NCI-H524 treated with DMSO at 0.1 percent for 48 hours (cell line): ENCODE measurements around the gene UBL4B.
"Not testable (repeated sequence)": the region's sequence is repeated elsewhere in the genome, so short reads cannot be mapped to it uniquely, and the experiment has no call there.

Source experiments
- DNase-seq: peaks from one replicate; lab custom pipeline; 2025; lab: John Stamatoyannopoulos, UW

The UBL4B gene, protein sequence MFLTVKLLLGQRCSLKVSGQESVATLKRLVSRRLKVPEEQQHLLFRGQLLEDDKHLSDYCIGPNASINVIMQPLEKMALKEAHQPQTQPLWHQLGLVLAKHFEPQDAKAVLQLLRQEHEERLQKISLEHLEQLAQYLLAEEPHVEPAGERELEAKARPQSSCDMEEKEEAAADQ

DNA sequence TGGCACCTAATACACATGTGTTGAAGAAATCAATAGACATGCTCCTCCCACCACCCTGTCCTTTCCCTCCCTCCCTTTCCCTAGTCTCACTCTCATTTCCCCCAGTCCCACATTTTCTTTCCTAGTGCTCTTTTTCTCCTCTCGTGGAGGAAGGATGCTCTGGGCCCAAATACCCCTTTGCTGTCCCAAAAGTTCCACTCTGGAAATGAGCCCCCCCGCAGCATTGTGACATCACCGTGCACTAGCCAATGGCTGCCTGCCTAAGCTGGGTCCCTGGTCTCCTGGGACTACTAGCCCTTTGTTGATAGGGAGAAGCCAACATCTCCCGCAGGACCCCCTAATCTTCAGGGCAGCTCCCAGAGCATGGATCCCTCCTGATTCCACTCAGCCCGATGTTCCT, at the start of gene UBL4B:
Gene UBL4B, plus strand, starts transcription at position 301 of the 400 bp plus-strand sequence. Its CDS starts 92 bp downstream, at position 393.
- DNase-seq = no peak

DNA sequence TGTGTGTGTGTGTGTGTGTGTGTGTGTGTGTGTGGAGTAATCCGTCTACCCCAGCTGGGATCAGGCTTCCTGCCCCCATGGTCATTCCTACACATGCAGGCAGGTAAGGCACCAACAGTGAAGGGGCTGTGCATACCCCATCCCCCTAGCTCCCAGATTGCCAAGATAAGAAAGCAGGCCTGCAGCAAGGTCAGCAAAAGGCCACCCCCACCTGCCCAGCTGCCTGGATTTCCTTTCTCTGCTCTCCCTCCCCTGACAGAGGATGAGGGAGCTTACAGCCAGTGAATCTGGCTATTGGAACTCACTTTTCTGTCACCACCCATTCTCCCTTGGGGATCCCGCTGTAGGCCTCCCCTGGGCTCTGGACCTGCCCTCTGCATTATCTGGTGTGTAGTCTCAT, 49.6 kb upstream of the UBL4B start:
- no peak for DNase-seq

DNA sequence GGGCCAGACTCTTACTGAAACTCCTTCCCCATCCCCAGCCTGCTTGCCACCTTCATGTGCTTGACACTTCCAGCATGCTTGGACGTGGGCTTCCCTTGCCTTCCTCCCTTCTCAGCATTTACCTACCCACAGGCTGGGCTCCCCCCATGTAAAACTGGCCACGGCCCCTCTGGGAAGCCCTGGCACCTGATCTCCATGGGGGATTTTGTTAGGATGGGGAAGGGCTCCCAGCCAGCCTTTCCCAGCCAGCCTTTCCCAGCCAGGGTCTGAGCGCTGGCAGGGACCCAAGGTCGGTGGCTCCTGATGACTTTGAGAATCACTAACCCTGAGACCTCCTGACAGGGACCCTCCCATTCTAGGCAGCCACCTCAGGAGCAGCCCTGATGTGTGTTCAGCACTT, 48.5 kb upstream of the UBL4B start:
- no peak for DNase-seq

DNA sequence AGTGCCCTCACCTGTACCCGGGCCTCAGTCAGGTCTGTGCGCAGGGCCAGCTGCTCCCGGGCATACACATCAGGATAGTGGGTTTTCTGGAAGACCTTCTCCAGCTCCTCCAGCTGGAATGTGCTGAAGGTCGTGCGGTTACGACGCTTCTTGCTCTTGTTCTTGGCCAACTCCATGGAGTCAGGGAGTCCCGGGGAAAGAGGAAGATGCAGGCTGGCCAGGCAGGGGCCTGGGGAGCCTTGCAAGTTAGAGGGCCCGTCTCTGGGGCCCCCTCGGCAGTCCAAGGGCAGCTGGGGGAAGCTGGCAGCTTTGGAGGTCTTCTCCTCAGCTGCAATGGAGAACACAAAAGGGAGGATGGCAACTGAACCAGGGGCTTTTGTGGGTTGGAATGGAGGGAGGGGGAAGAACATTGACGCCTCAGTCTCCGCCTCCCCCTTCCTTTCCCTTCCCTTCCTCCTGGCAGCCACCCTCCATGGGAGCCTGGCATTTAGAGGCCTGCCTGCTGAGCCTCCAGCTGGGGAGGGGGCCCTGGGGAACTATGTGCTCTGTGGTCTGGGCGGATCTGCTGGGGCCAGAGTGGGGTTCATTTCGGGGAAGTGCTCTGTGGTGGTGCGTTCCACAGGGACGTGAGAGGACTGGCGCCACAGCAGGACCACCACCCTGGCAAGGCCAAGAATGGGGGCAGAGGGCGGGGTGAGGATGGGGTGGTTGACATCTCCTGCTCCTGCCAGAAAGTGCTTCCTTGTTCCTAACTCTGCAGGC, 47.5 kb upstream of the UBL4B start:
- DNase-seq = no peak

DNA sequence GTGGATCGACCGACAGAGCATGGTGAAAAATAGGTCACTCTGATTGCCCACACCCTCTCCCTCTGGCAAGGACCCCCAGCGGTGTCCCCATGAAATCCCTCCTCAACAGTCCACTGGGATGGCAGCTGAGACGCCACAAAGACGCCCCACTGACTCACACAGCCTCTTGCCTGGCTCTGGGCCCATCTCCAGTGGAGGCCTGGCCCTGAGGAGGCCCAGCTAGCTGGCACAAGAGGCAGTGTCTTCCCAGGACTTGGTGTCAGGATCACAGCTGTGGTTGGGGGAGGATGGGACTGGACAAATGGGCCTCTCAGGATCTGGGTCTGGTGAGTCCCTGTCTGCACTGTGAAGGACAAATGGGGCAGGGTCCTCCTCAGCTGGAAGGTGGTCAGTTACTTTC, 46.4 kb upstream of the UBL4B start:
- DNase-seq = no peak

DNA sequence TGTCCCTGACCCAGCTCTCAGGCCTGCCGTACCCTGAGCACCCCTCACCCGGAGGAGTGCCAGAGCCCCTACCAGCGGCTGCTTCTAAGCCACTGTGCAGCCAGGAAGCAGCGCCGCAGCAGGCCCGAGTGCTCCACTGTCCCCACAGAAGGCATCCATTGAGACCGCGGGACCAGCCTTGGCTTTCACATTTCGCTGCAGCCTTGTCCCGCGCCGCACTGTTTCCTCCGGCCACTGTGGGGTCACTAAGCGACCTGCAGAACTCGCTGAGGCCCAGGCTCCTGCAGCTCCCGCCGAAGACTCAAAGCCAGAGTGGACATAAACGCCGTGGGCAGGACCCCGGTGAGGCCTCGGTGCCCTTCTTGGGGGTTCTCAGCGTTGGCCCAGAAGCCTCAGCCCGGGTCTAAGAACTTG, 44.8 kb upstream of the UBL4B start:
- no peak for DNase-seq

DNA sequence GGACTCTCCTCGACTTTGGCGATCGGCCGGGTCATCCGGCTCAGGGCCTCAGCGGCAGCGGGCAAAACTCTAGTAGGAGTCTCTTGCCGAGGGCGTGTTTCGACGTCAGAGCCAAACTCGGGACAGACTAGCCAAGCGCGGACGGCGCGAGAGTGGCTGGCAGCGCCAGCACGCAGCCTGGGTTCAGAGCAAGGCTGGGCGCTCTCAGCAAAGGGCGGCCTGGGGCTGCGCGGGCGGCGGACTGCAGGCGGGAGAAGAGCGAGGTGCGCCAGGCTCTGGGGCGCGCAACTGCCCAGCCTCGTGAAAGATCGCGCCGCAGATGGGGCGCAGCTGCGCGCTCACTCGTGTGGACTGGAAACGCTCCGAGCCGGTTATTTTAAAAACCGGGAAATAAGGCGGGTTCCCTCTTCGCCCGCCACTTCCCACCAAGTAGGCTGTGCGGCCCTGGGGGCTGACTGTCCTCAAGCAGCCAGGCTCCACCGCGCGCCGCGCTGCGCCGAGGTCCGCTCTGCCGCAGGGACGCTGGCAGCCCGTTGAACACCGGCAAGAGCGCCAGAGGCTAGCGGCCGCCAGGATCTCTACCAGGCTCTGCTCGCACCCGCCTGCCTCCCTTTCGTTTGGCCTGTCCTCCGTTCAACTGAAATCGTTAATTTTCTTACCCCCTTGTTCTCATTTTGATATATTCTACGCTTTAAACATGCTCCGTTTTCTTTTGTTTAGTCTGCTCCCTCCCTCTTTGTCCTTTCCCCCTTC, 44.2 kb upstream of the UBL4B start:
- DNase-seq = no peak

DNA sequence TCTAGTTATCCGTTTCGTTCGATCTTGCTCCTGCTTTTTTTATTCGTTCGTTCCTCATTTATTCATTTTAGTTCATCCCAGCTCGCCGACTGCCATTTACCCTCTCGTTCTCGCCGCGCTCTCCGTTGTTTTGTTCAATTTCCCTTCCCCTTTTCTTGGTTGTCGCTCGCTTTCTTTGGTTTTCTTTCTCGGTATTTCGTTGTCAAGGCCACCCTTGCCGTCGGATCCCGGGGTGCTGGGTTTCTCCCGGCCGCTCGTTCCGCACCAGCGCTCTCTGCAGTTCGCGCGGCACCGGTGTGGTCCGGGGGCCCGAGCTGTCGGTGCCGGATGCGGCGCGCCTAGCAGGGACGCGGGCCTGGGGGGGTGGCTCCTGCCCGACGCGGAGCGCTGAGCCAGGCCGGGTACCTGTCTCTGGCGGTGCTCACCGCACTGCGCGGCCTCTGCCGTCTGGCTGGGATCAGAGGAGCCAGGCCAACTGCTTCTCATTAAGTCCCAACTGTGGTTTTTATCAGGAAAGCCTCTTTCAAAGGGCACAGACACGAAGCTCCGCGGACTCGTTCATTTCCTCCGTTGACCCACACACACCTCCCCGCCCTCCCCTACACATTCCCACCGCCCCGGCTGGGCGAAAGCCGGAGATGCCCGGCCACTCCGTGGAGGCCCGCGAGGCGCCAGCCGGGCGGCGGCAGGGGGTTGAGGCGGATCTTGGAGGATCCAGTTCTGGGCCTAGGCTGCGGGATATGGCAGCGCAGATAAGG, 43.4 kb upstream of the UBL4B start:
- no peak for DNase-seq

DNA sequence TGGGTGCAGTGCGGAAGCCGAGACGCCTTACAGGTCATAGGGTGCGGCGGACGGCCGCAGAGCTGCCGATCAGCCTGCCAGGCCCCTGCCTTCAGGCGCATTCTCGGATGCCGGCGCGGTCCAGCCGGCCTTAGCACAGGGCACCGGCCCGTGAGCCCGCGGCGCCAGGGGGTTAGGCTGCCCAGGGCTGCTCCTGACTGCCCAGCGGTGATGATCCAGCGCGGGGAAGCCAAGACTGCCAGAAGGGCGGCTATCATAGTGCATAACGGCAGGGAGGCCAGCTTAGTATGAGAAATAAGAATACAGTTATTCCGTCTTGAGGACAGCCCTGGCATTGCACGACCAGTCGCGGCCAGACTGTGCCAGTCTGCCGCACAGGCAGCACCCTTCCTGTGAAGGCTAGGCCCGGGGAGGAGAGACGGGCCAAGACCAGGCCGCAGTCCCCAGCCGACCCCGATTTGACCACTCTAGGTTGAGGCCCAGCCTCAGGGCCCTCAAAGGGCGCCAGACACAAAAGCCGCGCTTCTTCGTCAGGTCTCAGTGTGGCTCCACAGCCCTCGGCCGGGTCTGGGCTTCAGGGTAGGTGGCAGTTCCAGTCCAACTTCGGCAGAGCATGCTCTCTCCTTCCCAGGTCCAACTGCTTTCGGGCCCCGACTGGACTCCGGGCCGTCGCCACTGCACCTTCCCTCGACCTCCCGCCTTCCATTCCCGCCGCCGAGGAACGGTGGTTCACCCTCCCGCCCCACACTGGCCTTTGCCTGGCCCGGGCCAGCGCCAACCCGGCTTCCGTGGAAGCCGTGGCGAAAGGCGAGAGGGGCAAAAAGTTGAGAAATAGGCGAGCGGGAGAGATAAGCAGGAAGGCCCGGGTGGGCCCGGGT, 42.6 kb upstream of the UBL4B start:
- DNase-seq = no peak

DNA sequence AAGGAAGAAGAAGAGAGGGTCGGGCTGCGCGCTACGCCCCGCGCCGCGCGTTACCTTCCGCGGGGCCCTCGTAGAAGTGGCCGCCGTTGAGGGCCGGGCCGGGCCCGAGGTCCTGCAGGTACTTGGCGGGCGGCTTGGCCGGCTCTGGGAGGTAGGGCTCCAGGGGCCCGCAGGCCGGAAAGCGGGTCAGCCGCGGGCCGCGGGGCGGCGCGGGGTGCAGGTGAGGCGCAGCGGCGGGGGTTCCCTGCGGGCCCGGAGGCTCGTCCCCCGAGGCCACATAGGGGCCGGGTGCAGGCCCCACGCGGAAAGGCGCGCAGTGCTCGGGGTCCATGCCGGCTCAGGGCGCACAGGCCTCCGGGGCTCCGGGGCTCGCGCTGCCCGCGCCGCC, 42.0 kb upstream of the UBL4B start:
- DNase-seq = no peak

DNA sequence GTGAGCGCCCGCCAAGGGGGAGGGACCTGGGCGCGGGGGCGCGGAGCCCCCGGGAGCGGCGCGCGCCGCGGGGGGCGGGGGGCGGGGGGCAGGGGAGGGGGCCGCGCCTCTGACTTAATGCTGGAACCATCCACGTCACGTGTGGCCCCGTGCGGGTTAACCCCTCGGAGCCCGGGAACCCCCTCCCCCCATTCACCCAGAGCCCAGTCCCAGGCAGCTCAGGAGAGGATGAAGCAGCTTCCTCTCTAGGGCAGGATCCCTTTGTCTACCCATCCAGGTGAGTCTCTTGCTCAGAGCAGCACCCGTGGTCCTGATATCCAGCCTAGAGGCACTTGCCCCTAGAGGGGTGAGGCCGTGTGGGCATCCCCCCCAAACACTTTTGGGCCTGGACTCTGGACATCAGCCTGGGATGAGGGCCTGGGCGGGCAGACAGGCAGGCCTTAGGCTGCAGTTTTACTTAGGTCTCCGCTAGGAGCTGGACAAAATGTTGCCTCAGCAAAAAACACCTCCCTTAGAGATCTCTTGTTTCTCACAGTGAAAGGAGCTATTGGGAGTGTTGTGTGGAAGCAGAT, 41.5 kb upstream of the UBL4B start, which contains the start of gene ALX3:
Gene ALX3, minus strand, starts transcription at position 2 of the 572 bp plus-strand sequence. CDS start 60 bp downstream, outside the sequence.
- DNase-seq = no peak

DNA sequence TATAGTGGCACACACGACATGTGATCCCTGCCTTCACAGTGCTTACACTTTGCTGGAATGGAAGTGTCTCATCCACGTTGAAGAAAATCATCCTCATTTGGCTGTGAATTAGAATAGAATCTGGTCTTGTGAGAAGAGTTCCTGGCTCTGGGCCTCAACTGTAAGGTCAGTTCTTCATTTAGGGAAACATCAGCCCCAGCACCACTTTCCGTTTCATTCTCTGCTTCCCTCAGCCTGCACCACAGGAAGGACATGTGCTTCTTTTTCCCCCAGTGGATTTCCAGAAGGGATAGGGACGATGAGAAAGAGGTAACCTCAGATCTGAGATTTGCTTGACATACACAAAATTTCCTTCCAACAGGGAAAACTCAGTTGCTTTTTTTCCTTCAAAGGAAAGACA, 38.1 kb upstream of the UBL4B start:
- no peak for DNase-seq

DNA sequence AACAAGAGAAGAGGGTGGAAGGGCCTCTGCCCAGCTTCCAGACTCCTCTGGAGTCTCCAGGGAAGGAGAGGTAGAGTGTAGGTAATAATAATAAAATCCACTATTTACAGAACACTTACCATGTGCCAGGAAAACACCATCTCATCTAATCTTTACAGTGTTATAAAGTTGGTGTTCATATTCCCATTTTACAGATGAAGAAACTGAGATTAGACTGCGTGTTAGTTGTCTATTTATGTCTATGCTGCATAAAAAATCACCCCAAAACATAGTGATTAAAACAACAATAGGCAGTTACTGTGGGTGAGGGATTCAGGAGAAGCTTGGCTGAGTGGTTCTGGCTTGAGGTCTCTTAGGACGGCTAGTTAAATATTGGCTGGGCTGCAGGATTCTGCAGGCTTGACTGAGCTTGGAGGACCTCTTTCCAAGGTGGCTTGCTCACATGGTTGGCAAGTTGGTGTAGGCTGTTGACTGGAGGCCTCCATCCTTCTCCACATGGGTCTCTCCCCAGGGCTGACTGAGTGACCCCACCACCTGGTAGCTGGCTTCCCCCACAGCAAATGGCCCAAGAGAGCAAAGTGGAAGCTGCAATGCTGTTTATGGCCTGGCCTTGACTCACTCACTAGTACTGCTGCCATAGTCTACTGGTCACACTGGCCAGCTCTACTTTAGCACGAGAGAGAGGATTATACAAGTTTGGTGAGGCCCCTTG, 35.3 kb upstream of the UBL4B start:
- DNase-seq = no peak

DNA sequence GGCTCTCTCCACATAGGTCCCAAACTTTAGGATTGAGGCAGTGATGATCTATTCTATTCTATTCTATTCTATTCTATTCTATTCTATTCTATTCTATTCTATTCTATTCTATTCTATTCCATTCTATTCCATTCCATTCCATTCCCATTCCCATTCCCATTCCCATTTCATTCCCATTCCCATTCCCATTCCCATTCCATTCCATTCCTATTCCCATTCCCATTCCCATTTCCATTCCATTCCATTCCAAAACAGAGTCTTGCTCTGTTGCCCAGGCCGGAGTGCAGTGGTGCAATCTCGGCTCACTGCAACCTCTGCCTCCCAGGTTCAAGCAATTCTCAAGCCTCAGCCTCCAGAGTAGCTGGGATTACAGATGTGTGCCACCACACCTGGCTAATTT, 32.2 kb upstream of the UBL4B start:
- DNase-seq = not testable (repeated sequence)

DNA sequence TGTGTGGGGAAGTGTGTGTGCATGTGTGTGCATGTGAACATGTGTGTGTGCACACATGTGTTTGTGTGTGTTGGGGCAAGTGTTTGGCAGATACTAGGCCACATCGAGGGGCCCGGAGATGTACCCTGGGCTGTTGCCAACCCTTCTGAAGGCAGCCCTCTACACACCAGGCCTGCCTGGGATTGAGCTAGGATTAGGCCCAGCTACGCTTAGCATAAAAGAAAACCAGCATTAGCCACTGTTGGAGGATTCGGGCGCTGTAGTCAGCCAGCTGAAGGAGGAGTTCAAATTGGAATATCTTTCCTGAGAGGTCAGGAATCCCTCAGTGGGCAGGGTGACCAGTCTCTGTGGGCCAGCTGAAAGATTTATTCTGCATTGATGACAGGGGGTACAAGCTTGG, 31.2 kb upstream of the UBL4B start:
- no peak for DNase-seq

DNA sequence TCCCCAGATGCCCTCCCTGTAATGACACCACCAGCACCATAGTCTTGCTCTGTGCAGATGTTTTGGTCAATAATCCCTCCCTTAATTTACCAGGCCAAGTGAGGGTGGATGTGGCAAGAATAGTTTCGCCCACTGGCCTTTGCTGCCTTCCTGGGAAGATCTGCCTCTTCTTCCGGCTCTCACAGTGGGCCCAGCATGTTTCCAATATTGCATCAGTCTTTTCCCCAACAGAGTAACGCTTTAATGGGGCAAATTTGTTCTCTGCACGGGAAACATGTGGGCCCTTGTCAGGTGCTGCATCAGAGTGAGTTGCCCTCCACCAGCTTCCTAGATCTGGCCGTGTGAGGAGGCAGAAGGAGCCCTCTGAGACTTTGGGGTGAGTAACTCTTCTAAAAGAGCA, 29.8 kb upstream of the UBL4B start:
- DNase-seq = no peak

DNA sequence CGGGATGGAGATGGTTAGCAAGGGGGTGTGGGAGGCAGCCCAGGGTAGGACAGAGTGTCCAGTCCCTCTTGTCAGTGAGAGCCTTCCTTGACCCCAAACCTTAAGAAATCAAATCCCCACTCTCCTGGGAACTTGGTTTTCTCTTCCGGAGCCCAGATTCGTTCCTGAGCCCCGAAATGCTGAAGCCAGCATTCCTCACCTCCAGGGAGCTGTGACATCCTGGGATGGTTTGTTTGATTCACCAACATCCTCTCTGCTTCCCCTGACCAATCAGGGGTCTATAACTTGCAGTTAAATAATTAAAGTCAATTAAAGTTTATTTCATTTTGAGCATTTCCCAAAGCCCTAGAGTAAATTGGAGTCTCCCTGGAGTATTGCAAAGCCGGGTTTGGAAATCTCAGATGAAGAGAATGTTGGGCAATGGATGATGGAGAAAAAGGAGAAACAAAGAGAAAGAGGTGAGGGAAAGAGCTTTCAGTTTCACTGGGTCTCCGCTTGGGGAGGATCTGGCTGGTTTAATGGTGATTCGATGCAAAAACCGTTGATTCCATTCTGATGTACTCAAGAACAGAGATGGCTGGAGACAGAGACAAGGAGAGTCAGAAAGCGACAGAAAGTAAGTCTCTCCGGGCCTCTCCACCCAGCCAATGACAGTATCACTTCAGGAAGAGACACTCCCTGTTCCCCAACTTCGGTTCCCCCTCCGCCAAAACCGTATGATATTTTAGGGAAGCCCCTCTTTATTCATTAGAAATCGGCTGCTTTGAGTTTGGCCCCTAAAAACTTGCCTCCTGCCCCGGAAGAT, 29.0 kb upstream of the UBL4B start:
- DNase-seq = no peak

DNA sequence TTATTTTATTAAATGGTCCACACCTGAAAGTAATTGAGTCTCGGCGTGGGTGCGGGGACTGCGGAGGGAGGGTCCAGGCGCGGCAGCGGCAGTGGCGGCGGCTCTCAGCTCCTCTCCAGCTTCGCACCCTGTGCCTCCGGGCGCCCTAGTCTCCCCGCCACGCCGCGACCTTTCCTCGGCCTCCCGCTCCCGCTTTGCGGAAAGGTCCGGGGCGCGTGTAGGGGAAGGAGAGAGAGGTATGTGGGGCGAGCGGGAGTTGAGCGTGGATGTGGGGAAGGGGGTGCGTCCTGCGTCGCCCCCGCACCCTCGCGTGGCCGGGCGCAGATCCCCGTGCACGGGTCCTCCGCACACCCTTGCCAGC, 28.4 kb upstream of the UBL4B start:
- no peak for DNase-seq

DNA sequence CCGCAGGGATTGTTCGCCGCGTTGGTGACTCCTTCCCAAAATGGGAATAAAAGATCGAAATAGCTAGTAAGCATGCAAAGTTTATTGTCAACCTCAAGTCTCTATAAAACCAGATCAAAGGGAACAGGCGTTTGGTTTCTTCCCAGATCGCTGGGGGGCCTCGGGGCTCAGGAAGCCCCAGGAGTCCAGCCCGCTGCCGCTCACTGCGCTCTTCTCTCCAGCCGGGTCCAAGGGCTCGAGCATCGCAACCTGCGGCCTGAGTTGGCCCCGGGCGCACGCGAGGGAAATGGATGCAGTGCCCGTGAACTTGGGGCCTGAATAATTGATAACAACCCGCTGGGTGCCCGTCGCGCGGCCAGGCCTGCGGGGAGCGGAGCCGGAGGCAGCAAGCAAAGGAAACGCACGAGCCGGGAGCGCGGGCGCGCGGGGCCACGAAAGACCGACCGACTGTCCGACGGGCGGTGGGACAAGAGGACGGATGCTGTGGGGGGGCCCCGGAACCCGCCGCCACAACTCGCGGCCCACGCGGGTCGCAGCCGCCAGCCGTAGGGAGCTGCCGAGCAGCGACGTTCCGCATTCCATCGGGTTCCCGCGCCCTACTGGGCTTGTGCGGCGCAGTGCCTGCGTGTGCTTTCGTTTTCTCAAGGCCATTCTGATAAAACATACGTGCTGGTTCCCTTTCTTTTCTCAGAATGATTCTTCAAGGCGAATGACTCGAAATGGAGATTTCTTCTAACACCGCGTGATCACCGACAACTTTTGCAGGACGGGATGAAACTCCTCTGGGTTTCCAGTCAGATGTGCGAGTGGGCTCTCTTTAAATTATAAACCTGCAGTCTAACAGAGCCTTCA, 27.8 kb upstream of the UBL4B start:
- no peak for DNase-seq
